ENCODE measurements around the gene CPE.
"Not testable (repeated sequence)": the region's sequence is repeated elsewhere in the genome, so short reads cannot be mapped to it uniquely, and the experiment has no call there.

CPE gene

GRCh38 chr4:165439344-165439743, 60.5 kb downstream of the CPE start:
- TF ChIP-seq CTCF (IDR thresholded peaks at IDR 0.05) (no peak), ZFX (IDR thresholded peaks at IDR 0.05; ENCODE audit: borderline replicate concordance) (no peak)
- H3K27ac ChIP-seq = no peak overlapping the region

GRCh38 chr4:165439981-165440380, 61.2 kb downstream of the CPE start:
- no peak for TF ChIP-seq CTCF (IDR thresholded peaks at IDR 0.05)
- no peak overlapping the region for H3K27ac ChIP-seq

- TF ChIP-seq CTCF (IDR thresholded peaks at IDR 0.05) = no peak
- no peak for TF ChIP-seq ZFX (IDR thresholded peaks at IDR 0.05; ENCODE audit: borderline replicate concordance)
- H3K27ac ChIP-seq = no peak overlapping the region
Measured at GRCh38 chr4:165440415-165441158, 61.8 kb downstream of the CPE start.

GRCh38 chr4:165443276-165443675, 64.5 kb downstream of the CPE start:
- TF ChIP-seq ZFX (IDR thresholded peaks at IDR 0.05; ENCODE audit: borderline replicate concordance) (no peak), CTCF (IDR thresholded peaks at IDR 0.05) (no peak)
- H3K27ac ChIP-seq = no peak overlapping the region

- TF ChIP-seq CTCF (IDR thresholded peaks at IDR 0.05) (no peak), ZFX (IDR thresholded peaks at IDR 0.05; ENCODE audit: borderline replicate concordance) (no peak)
- no peak overlapping the region for H3K27ac ChIP-seq
Measured at GRCh38 chr4:165448700-165449099, 69.9 kb downstream of the CPE start.

- H3K27ac ChIP-seq = no peak overlapping the region
- TF ChIP-seq ZFX (IDR thresholded peaks at IDR 0.05; ENCODE audit: borderline replicate concordance) (no peak), CTCF (IDR thresholded peaks at IDR 0.05) (no peak)
Measured at GRCh38 chr4:165449333-165449732, 70.5 kb downstream of the CPE start.

GRCh38 chr4:165450871-165451270, 72.1 kb downstream of the CPE start:
- no peak overlapping the region for H3K27ac ChIP-seq
- TF ChIP-seq CTCF (IDR thresholded peaks at IDR 0.05) (no peak), ZFX (IDR thresholded peaks at IDR 0.05; ENCODE audit: borderline replicate concordance) (no peak)

GRCh38 chr4:165453140-165453539, 74.3 kb downstream of the CPE start:
- H3K27ac ChIP-seq = not testable (repeated sequence)

Measured in 22Rv1 (cell line).